Measurements from ENCODE around the gene ERBB4.

DNA sequence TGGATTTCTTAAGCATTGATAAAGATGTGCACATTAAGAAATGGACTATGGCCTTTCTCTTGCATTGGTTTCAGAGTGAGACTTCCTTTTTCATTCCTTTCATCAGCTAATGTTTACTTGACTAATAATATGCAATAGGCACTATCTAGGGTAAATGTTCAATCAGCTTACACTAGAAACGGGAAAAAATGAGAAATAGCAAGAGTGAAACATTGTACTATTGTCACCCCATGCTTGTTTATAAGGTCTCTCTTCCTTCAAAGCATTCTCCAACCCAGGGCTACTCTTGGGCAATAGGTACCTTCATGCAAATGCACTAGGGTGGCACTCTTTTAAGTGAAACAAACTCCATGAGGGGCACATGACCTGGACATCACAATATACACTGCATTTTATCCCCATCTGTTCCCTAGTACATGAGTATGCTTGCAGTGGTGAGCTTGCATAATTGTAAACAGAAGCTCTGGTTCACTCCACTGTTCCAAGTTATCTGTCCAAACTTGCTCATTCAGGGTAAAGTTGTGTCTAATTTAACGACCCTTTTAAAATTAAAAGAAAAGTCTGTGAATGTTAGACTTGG is 402.3 kb downstream of the ERBB4 start:
- TF ChIP-seq, protein P1, sequence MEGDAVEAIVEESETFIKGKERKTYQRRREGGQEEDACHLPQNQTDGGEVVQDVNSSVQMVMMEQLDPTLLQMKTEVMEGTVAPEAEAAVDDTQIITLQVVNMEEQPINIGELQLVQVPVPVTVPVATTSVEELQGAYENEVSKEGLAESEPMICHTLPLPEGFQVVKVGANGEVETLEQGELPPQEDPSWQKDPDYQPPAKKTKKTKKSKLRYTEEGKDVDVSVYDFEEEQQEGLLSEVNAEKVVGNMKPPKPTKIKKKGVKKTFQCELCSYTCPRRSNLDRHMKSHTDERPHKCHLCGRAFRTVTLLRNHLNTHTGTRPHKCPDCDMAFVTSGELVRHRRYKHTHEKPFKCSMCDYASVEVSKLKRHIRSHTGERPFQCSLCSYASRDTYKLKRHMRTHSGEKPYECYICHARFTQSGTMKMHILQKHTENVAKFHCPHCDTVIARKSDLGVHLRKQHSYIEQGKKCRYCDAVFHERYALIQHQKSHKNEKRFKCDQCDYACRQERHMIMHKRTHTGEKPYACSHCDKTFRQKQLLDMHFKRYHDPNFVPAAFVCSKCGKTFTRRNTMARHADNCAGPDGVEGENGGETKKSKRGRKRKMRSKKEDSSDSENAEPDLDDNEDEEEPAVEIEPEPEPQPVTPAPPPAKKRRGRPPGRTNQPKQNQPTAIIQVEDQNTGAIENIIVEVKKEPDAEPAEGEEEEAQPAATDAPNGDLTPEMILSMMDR (IDR thresholded peaks at IDR 0.05): no peak
- TF ChIP-seq POLR2AphosphoS5 (IDR thresholded peaks at IDR 0.05) (no peak), POLR2A (IDR thresholded peaks at IDR 0.05) (no peak)

Measured in transverse colon (tissue), 4 donors.